Measurements from ENCODE around the gene ERCC1. TPM values are rescaled to one million over a fixed set of nuclear protein-coding genes. Genes with fewer than 3 reads are reported as not detected.
A peak's percentile ranks its signal among the peaks of the same experiment; 100 is the strongest.

Gene ERCC1
- total and polyA plus RNA-seq, 2 of the 13 experiments (the other 11 are each of a cell fraction or from before 2014, with no cell fraction given) = 40.0 to 66.4 TPM

GRCh38 chr19:45428384-45429231 lies 4.9 kb upstream of the ERCC1 start (continued):
- TF ChIP-seq, protein P1, sequence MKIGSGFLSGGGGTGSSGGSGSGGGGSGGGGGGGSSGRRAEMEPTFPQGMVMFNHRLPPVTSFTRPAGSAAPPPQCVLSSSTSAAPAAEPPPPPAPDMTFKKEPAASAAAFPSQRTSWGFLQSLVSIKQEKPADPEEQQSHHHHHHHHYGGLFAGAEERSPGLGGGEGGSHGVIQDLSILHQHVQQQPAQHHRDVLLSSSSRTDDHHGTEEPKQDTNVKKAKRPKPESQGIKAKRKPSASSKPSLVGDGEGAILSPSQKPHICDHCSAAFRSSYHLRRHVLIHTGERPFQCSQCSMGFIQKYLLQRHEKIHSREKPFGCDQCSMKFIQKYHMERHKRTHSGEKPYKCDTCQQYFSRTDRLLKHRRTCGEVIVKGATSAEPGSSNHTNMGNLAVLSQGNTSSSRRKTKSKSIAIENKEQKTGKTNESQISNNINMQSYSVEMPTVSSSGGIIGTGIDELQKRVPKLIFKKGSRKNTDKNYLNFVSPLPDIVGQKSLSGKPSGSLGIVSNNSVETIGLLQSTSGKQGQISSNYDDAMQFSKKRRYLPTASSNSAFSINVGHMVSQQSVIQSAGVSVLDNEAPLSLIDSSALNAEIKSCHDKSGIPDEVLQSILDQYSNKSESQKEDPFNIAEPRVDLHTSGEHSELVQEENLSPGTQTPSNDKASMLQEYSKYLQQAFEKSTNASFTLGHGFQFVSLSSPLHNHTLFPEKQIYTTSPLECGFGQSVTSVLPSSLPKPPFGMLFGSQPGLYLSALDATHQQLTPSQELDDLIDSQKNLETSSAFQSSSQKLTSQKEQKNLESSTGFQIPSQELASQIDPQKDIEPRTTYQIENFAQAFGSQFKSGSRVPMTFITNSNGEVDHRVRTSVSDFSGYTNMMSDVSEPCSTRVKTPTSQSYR (CRISPR knock-in tag; IDR thresholded peaks at IDR 0.05; ENCODE audit: borderline replicate concordance) = no peak
- no peak for TF ChIP-seq SETDB1 (CRISPR knock-in tag; IDR thresholded peaks at IDR 0.05; ENCODE audit: borderline replicate concordance)
- no peak for TF ChIP-seq SMARCE1 (IDR thresholded peaks at IDR 0.05; ENCODE audit: borderline replicate concordance)
- TF ChIP-seq ZMYM2 (CRISPR knock-in tag; IDR thresholded peaks at IDR 0.05) = peak; percentile 76
- TF ChIP-seq RAD21 (CRISPR knock-in tag; IDR thresholded peaks at IDR 0.05) = peak; percentile 40; the same call in 1 of the 2 replicates
- no peak for TF ChIP-seq STAT5B (CRISPR knock-in tag; IDR thresholded peaks at IDR 0.05)
- 0 out of 2 replicates have a peak, but pooled peaks have one; percentile 36 for TF ChIP-seq ZNF572 (CRISPR knock-in tag; IDR thresholded peaks at IDR 0.05)
- TF ChIP-seq, protein P2, sequence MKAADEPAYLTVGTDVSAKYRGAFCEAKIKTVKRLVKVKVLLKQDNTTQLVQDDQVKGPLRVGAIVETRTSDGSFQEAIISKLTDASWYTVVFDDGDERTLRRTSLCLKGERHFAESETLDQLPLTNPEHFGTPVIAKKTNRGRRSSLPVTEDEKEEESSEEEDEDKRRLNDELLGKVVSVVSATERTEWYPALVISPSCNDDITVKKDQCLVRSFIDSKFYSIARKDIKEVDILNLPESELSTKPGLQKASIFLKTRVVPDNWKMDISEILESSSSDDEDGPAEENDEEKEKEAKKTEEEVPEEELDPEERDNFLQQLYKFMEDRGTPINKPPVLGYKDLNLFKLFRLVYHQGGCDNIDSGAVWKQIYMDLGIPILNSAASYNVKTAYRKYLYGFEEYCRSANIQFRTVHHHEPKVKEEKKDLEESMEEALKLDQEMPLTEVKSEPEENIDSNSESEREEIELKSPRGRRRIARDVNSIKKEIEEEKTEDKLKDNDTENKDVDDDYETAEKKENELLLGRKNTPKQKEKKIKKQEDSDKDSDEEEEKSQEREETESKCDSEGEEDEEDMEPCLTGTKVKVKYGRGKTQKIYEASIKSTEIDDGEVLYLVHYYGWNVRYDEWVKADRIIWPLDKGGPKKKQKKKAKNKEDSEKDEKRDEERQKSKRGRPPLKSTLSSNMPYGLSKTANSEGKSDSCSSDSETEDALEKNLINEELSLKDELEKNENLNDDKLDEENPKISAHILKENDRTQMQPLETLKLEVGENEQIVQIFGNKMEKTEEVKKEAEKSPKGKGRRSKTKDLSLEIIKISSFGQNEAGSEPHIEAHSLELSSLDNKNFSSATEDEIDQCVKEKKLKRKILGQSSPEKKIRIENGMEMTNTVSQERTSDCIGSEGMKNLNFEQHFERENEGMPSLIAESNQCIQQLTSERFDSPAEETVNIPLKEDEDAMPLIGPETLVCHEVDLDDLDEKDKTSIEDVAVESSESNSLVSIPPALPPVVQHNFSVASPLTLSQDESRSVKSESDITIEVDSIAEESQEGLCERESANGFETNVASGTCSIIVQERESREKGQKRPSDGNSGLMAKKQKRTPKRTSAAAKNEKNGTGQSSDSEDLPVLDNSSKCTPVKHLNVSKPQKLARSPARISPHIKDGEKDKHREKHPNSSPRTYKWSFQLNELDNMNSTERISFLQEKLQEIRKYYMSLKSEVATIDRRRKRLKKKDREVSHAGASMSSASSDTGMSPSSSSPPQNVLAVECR (CRISPR knock-in tag; IDR thresholded peaks at IDR 0.05; ENCODE audit: borderline replicate concordance) = peak; percentile 42; the same call in 1 of the 2 replicates
- TF ChIP-seq, protein P3, sequence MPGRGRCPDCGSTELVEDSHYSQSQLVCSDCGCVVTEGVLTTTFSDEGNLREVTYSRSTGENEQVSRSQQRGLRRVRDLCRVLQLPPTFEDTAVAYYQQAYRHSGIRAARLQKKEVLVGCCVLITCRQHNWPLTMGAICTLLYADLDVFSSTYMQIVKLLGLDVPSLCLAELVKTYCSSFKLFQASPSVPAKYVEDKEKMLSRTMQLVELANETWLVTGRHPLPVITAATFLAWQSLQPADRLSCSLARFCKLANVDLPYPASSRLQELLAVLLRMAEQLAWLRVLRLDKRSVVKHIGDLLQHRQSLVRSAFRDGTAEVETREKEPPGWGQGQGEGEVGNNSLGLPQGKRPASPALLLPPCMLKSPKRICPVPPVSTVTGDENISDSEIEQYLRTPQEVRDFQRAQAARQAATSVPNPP (CRISPR knock-in tag; IDR thresholded peaks at IDR 0.05) = 0 out of 2 replicates have a peak, but pooled peaks have one; percentile 43
- TF ChIP-seq ZBTB7B (CRISPR knock-in tag; IDR thresholded peaks at IDR 0.05) = peak; percentile 42; the same call in 1 of the 2 replicates
- TF ChIP-seq ZNF431 (CRISPR knock-in tag; IDR thresholded peaks at IDR 0.05; ENCODE audit: borderline replicate concordance, low read depth) = no peak
- 0 out of 2 replicates have a peak, but pooled peaks have one; percentile 47 for TF ChIP-seq ZNF501 (CRISPR knock-in tag; IDR thresholded peaks at IDR 0.05)
- no peak for TF ChIP-seq ZNF703 (CRISPR knock-in tag; IDR thresholded peaks at IDR 0.05; ENCODE audit: borderline replicate concordance)
- no peak for TF ChIP-seq CBX2 (IDR thresholded peaks at IDR 0.05; ENCODE audit: low read depth, low read length)
- no peak for TF ChIP-seq CBX2 (CRISPR knock-in tag; IDR thresholded peaks at IDR 0.05; ENCODE audit: low read depth)
- no peak for TF ChIP-seq PBX2 (CRISPR knock-in tag; IDR thresholded peaks at IDR 0.05)
- TF ChIP-seq RCOR2 (CRISPR knock-in tag; IDR thresholded peaks at IDR 0.05) = peak; percentile 86
- no peak for TF ChIP-seq SALL2 (CRISPR knock-in tag; IDR thresholded peaks at IDR 0.05)
- peak; percentile 64; the same call in 1 of the 2 replicates for TF ChIP-seq KDM1A (CRISPR knock-in tag; IDR thresholded peaks at IDR 0.05)
- no peak for TF ChIP-seq ZNF672 (CRISPR knock-in tag; IDR thresholded peaks at IDR 0.05)
- TF ChIP-seq ZMYM3 (CRISPR knock-in tag; IDR thresholded peaks at IDR 0.05) = peak; percentile 98
